HEK293 (cell line): ENCODE data around the gene GEMIN7.

Experiments
- CTCF ChIP-seq: fragments of 450-650 bp; formaldehyde crosslinking; IDR thresholded peaks from 2 replicates; pipeline ENCODE4 v1.5.1; 2016; ENCODE audit warnings: missing biosample characterization, missing genetic modification characterization
- PRDM10 ChIP-seq: fragments of 450-650 bp; formaldehyde crosslinking; IDR thresholded peaks from 2 replicates; pipeline ENCODE4 v1.5.1; 2016; ENCODE audit warnings: missing biosample characterization, missing genetic modification characterization
- ZNF311 ChIP-seq: fragments of 450-650 bp; formaldehyde crosslinking; IDR thresholded peaks from 2 replicates; pipeline ENCODE4 v1.5.1; 2017; ENCODE audit warnings: missing biosample characterization, missing genetic modification characterization, borderline replicate concordance
- ZNF501 ChIP-seq: fragments of 450-650 bp; formaldehyde crosslinking; IDR thresholded peaks from 2 replicates; pipeline ENCODE4 v1.5.1; 2016; ENCODE audit warnings: missing biosample characterization, missing genetic modification characterization
- ZNF624 ChIP-seq: fragments of 450-650 bp; formaldehyde crosslinking; IDR thresholded peaks from 2 replicates; pipeline ENCODE4 v1.5.1; 2017; ENCODE audit warnings: missing biosample characterization, missing genetic modification characterization

- TF ChIP-seq ZNF311 (tag by site-specific recombination), result no peak
- TF ChIP-seq CTCF, result no peak
- TF ChIP-seq ZNF624 (tag by site-specific recombination), result no peak
- TF ChIP-seq ZNF501 (tag by site-specific recombination), result no peak
- TF ChIP-seq PRDM10 (tag by site-specific recombination), result no peak
Observed at GRCh38 chr19:45100846-45101252, 21.8 kb downstream of the GEMIN7 start.
